ENCODE measurements around the gene MIB1.

GRCh38 chr18:21799721-21800120, 59.1 kb downstream of the MIB1 start:
- no peak for TF ChIP-seq CTCF (IDR thresholded peaks at IDR 0.05; ENCODE audit: low read length)
- no peak for TF ChIP-seq EZH2 (IDR thresholded peaks at IDR 0.05; ENCODE audit: borderline replicate concordance, low read length)

Measured in OCI-LY1 (cell line).